Measurements from ENCODE around the gene E2F2. TPM values are rescaled to one million over a fixed set of nuclear protein-coding genes. Genes with fewer than 3 reads are reported as not detected.
"Not testable (repeated sequence)": the region's sequence is repeated elsewhere in the genome, so short reads cannot be mapped to it uniquely, and the experiment has no call there.

The E2F2 gene
- total RNA-seq, 1 donor from 2014 or later = 9.4 TPM

GRCh38 chr1:23546897-23547584 is 16.0 kb upstream of the E2F2 start:
- Mint-ChIP-seq H3K27ac (no peak overlapping the region), H3K4me3 (no peak overlapping the region), H3K9me3 (no peaks in the 10 kb centered on the region), H3K36me3 (no peaks in the 10 kb centered on the region), H3K4me1 (ENCODE audit: unreplicated experiment) (peaks cover 44% of the 10 kb centered on the region), H3K27me3 (no peaks in the 10 kb centered on the region)
- no peak for DNase-seq (ENCODE audit: extremely low spot score, unreplicated experiment)
- TF ChIP-seq, protein P1, sequence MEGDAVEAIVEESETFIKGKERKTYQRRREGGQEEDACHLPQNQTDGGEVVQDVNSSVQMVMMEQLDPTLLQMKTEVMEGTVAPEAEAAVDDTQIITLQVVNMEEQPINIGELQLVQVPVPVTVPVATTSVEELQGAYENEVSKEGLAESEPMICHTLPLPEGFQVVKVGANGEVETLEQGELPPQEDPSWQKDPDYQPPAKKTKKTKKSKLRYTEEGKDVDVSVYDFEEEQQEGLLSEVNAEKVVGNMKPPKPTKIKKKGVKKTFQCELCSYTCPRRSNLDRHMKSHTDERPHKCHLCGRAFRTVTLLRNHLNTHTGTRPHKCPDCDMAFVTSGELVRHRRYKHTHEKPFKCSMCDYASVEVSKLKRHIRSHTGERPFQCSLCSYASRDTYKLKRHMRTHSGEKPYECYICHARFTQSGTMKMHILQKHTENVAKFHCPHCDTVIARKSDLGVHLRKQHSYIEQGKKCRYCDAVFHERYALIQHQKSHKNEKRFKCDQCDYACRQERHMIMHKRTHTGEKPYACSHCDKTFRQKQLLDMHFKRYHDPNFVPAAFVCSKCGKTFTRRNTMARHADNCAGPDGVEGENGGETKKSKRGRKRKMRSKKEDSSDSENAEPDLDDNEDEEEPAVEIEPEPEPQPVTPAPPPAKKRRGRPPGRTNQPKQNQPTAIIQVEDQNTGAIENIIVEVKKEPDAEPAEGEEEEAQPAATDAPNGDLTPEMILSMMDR (conservative IDR thresholded peaks at IDR 0.05) = no peak

GRCh38 chr1:23545851-23546250 is 14.8 kb upstream of the E2F2 start:
- H3K9me3 Mint-ChIP-seq = no peaks in the 10 kb centered on the region
- no peak for DNase-seq (ENCODE audit: extremely low spot score, unreplicated experiment)
- H3K4me1 Mint-ChIP-seq (ENCODE audit: unreplicated experiment) = peaks cover 33% of the 10 kb centered on the region
- no peaks in the 10 kb centered on the region for H3K36me3 Mint-ChIP-seq
- TF ChIP-seq, protein P1 (conservative IDR thresholded peaks at IDR 0.05) = no peak
- H3K27ac Mint-ChIP-seq = peak overlapping the region; percentile 31
- H3K4me3 Mint-ChIP-seq = no peak overlapping the region
- H3K27me3 Mint-ChIP-seq = no peaks in the 10 kb centered on the region

DNA sequence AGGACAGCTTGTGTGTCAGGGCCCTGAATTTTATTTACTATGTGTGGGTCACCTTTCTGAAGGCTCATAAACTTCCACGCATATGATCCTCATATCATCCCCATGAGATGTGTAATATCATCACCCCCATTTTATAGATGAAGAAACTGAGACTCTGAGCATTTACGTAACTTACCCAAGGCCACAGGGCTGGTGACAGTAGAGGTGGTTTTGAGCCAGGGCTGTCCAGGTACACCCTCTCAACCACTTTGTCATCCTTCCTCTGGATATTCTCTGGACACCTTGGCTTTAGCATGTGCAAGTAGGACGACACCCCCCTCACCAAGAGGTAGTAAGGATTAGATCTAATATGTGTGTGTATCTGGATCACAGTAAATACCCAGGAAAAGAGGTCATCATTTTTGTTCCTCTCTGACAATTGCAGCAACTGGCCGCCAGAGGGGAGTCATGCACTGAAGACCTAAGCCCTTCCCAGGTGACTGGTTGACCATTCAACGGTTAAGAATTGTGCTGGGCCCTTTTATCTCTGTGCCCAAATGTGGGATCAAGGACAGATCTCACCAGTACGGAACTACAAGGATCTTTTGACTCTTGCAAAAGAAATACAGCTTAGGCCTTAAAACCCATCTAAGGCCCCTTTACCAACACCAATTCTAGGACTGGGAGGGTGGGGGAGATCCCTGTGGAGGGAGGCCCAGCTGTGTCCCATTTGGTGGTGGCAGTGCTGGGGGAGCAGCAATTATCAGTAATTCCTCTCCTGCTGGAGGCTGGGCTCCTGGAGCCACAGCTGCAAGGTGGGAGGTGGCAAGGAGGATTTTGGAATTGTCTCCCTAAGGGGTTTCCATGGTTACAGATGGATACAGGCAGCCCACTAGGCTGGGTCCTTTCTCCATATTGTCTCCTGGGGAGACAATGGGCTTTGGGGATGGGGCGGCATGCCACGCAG is 13.7 kb upstream of the E2F2 start:
- H3K4me3 Mint-ChIP-seq = peak overlapping the region; percentile 37
- H3K9me3 Mint-ChIP-seq = no peaks in the 10 kb centered on the region
- H3K4me1 Mint-ChIP-seq (ENCODE audit: unreplicated experiment) = peaks cover 33% of the 10 kb centered on the region
- TF ChIP-seq, protein P1 (conservative IDR thresholded peaks at IDR 0.05) = peak; percentile 98
- H3K27ac Mint-ChIP-seq = peak overlapping the region; percentile 45
- no peaks in the 10 kb centered on the region for H3K27me3 Mint-ChIP-seq
- peak; percentile 82 for DNase-seq (ENCODE audit: extremely low spot score, unreplicated experiment)
- no peaks in the 10 kb centered on the region for H3K36me3 Mint-ChIP-seq

GRCh38 chr1:23543707-23544443 is 12.8 kb upstream of the E2F2 start:
- TF ChIP-seq, protein P1 (conservative IDR thresholded peaks at IDR 0.05) = no peak

GRCh38 chr1:23542940-23543339 is 11.9 kb upstream of the E2F2 start:
- H3K4me3 Mint-ChIP-seq; DNase-seq (ENCODE audit: extremely low spot score, unreplicated experiment); H3K27ac Mint-ChIP-seq; H3K9me3 Mint-ChIP-seq; H3K27me3 Mint-ChIP-seq; H3K36me3 Mint-ChIP-seq: not testable (repeated sequence)
- H3K4me1 Mint-ChIP-seq (ENCODE audit: unreplicated experiment) = peaks cover 28% of the 10 kb centered on the region

More at GRCh38 chr1:23543707-23544443, 12.8 kb upstream of the E2F2 start:
- Mint-ChIP-seq H3K27me3 (no peaks in the 10 kb centered on the region), H3K27ac (peak overlapping the region; percentile 5), H3K4me1 (ENCODE audit: unreplicated experiment) (peaks cover 31% of the 10 kb centered on the region), H3K36me3 (no peaks in the 10 kb centered on the region), H3K9me3 (no peaks in the 10 kb centered on the region), H3K4me3 (no peak overlapping the region)
- DNase-seq (ENCODE audit: extremely low spot score, unreplicated experiment) = no peak
